HG03575 (cell line): Measurements from ENCODE around the gene CDC42BPA.
"Not testable (repeated sequence)": the region's sequence is repeated elsewhere in the genome, so short reads cannot be mapped to it uniquely, and the experiment has no call there.

Source experiments
- ATAC-seq: cut with Tn5 transposase; IDR thresholded peaks from one replicate; pipeline ENCODE4 v1.9.1; 2021; ENCODE audit not compliant: unreplicated experiment, insufficient number of reproducible peaks, low FRiP score; ENCODE audit errors: extremely low read depth

CDC42BPA gene

DNA sequence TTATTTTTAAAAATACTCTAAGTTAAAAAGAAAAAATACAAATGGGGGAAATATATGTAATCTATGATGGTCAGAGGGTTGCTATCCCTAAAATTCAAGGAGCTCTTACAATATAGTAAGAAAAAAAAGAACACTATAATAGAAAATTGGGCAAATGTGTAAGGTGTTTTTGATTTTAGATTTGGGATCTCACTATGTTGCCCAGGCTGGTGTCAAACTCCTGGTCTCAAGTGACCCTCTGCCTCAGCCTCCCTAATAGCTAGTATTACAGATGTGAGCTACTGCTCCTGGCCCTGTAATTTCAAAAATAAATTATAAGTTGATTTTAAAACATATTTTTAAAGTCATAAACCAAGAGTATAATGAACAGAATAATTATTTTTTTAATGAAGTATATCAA lies 45.9 kb downstream of the CDC42BPA start:
- no peak for ATAC-seq

DNA sequence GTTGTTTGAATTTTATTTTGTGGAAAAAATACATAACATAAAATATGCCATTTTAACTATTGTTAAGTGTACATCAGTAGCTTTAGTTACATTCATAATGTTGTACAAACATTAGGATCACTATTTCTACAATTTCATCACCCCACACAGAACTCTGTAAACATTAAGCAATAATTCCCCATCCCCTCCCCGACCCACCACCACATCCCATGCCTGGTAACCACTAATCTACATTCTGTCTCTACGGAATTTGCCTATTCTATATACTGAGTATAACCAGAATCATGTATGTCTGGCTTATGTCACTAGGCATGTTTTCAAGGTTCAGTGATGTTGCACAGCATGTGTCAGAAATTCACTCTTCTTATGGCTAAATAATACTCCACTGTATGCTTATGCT lies 47.7 kb downstream of the CDC42BPA start:
- no peak for ATAC-seq

DNA sequence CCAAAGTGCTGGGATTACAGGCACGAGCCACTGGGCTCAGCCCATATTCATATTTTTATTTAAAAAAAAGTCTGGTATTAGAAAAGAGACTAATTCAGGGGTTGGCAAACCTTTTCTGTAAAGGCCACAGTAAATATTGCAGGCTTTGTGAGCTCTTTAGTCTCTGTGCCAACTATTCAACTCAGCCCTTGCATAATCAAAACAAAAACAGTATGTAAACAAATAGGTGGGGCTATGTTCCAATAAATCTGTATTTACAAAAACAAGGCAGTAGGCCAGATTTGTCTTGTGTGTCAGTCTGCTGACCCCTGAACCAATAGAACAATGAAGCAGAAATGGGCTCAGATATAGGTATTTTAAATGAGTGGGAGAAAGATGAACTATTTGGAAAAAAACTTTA lies 49.3 kb downstream of the CDC42BPA start:
- no peak for ATAC-seq

DNA sequence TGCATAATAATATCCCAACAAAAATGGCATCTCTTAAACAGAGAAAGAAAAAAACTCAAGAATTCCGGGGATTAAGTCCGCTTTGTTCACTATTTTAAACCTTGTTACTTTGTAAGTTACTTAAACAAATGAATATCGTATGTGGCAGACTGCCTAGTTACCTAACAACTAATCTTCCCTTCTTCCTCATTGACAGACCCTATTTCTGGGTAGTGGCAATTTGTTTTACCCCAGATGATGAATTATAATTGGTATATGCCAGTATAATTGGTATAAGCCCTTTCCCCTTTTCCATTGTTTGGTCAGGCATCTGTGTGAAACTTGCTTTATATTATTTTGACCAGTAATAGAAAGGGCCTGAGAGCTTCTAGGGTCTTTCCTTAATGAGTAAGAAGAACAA lies 52.4 kb downstream of the CDC42BPA start:
- no peak for ATAC-seq

DNA sequence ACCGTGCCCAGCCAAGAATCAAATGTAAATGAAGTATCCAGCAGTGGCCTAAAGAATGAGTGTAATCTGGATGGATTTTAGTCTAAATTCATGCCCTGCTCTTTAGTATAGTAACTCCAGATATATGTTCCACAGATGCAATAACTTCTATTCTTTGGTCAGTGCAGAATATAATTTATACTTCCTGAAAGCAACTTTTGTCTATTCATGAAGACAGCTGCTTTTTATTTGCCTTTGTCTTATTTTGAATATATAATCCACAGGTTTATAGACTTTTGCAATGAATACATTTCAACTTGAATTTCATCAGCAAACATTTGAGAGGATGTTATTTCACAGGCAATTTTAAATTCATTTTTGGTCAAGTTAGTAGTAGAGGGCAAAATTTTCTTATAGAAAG lies 54.4 kb downstream of the CDC42BPA start:
- no peak for ATAC-seq

DNA sequence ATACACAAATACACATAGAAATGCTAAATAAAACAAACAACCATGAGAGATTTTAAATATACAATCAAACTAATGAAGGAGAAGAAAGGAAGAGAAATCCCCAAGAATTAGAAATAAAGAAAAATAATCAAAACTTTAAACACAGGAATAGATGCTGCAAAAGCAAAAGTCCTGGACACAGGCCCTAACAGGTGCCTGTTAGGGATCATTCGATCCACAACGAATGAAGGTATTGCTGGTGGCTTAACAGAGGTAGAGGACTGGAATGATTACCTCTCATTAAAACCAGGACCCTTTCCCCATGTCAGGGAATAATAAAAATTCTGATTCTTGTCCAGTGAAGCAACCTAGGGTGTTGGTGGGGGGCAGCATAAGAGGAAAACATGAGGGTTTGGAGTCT lies 56.8 kb downstream of the CDC42BPA start:
- ATAC-seq = no peak

DNA sequence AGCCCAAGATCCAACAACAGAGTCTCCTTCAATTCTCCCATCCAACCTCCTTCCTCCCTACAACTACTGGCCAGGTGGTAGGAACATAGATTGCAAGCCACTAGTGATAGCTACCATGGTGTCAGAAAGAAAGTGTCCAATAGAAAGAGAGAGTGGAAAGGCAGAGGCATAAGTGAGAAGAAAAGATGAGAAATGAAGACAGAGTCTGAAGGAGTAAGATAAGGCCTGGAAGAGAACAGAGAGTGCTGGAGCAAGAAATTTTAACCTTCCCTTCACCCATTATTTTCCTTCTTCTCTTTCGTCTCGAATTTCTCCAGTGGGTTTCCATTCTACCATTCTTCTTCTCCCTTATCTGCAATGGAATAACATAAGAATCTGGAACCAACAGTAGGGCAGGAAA lies 57.9 kb downstream of the CDC42BPA start:
- ATAC-seq = no peak

DNA sequence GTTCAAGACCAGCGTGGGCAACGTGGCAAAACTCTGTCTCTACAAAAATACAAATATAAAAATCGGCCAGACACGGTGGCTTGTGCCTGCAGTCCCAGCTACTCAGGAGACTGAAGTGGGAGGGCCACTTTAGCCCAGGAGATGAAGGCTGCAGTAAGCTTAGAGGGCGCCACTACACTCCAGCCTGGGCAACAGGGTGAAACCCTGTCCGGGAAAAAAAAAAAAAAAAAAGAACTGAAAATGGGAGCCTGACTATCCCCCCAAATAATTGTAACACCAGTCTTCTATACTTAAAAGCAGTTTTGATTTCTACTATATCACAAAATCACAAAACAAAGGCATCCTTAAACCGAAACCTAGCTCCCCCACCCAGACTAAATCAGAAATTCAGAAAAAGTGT lies 60.3 kb downstream of the CDC42BPA start:
- no peak for ATAC-seq

DNA sequence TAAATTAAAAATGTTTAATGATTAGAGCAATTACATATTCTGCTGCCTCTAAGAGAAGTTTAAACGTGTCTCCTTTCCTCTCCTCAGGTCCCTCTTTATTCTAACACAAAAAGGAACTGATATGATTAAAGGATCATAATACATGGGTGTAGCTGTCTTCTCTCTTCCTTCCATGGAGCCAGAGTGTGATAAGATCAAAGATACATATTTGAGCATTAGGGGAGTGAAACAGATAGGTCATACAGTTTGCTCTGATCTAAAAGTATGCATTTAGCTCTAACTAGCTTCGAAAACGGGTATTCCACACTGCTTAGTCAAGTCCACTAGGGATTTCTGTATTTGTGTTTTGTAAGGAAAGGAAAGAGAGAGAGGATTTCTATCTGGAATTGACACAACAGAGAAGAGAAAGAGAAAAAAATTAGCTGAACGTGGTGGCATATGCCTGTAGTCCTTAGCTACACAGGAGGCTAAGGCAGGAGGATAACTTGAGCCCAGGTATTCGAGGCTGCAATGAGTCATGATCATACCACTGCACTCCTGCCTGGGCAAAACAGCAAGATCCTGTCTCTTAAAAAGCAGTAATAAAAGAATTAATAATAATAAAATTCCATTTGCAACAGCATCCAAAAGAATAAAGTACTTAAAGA lies 63.1 kb downstream of the CDC42BPA start:
- no peak for ATAC-seq

DNA sequence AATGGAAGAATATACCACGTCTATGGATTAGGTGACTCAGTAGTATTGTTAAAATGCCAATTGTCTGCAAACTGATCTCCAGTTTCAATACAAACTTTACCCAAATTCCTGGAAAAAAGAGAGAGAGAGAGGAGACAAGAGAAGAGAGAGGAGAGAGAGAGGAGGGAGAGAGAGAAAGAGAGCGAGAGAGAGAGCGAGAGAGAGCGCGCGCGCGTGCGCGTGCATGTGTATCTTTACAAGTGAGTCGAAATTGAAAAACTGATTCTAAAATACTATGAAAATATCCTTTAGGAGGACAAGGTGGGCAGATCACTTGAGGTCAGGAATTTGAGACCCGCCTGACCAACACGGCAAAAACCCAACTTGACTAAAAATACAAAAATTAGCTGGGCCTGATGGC lies 65.2 kb downstream of the CDC42BPA start:
- ATAC-seq = no peak

DNA sequence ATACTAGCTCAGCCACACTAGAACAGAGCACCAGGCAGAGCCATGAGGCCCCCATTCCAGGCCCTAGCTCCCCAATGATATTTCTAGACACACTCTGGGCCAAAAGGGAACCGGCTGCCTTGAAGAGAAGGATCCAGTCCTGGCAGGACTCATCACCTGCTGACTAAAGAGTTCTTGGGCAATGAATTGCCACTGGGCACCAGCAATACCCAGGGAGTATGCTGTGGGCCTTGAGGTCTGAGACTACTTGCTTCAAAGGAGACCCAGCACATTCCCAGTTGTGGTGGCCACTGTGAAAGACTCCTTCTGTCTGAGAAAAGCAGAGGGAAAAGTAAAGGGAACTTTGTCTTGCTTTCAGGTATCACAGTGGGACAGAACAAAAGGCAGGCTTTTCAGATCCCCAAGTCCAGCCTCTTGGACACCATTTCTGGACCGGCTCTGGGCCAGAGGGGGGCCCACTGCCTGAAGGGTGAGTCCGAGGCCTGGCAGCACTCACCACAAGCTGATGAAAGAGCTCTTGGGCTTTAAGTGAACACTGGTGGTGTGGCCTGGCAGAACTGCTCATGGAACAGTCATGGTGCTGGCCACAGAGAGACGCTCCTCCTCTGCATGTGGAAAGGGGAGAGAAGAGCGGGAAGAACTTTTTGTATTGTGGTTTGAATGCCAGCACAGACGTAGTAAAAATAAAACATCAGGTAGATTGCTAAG lies 72.5 kb downstream of the CDC42BPA start:
- no peak for ATAC-seq

DNA sequence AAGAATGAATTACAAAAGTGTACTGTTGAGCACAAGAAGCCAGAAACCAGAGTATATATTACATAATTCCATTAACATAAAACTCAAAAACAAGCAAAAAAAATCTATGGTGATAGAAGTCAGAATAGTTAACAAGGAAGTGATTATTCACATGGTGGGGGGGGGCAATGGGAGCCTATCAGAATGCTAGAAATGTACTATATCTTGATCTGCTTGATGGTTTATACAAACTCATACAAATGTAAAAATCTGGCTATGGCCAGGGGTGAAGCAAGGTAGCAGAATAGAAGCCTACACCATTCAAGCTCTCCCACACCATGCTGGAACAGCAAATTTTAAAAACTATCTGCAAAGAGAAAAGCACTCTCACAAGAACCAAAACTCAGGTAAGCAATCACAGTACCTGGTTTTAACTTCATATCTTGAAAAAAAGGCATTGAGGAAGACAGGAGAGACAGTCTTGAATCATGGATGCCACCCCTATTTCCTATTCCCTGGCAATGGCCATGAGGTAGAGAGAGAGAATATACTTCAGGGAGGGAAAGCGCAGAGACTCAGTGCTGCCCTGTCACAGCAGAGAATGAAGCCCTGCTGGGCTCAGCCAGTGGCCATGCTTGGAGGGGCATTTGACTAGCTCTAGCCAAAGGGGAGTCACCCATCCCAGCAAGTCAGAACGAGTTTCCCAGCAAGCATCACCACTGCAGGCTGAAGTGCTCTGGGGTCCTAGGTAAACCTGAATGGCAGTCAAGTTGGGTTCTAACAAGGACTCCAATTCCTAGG lies 73.8 kb downstream of the CDC42BPA start:
- no peak for ATAC-seq

DNA sequence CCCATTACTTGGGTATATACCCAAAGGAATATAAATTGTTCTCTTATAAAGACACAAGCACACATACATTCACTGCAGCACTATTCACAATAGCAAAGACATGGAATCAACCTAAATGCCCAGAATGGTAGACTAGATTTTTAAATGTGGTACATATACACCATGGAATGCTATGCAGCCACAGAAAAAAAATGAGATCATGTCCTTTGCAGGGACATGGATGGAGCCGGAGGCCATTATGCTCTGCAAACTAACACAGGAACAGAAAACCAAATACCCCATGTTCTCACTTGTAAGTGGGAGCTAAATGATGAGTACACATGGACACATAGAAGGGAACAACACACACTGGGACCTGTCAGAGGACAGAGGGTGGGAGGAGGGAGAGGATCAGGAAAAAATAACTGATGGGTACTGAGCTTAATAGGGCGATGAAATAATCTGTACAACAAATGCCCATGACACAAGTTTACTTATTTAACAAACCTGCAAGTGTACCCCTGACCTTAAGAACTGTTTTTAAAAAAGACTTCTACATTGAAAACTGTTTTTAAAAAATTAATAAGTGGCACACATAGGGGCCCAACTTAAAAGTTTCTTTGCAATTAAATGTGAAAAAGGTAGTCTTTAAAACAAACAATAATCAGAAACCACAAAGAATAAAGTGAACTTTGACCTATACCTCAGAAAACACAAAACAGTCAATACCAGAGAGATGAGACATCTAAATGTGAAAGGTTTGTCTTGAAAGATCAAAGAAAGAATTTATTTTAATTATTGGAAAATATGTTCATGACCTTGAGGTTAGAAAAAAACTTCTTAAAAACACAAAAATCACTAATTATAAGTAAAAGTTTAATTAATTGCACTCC lies 75.2 kb downstream of the CDC42BPA start:
- ATAC-seq = no peak

DNA sequence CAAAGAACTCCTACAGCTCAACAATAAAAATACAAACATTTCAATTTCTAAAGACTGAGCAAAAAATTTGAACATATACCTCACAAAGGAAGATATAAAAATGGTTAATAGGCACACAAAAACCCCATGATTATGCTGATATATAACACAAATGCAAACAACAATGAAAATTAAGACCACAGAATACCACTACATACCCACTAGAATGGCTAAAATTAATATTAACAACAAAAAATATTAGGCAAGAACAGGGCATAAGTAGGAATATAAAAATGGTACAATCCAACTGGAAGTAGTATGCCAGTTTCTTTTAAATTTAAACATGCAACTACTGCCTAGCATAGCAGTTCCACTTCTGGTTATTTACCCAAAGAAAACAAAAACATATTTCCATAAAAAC lies 77.3 kb downstream of the CDC42BPA start:
- ATAC-seq = no peak

DNA sequence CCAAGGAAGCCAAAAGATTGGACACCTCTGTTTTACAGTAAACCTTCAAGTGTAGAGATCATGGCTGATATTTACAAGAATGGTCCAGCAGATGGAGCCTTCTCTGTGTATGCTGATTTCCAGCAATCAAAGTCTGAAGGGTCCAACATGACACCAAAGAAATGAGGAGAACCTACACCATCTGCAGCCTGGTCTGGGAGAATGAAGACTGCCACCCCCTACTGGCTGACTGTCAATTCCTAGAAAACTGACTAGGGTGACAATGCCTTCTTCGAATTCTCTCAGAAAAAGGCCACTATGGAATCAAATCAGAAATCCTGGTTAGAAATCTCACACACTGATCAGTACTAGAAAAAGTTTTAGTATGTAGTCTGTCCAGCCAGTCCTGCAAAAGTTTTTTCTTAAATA lies 83.3 kb downstream of the CDC42BPA start:
- no peak for ATAC-seq

DNA sequence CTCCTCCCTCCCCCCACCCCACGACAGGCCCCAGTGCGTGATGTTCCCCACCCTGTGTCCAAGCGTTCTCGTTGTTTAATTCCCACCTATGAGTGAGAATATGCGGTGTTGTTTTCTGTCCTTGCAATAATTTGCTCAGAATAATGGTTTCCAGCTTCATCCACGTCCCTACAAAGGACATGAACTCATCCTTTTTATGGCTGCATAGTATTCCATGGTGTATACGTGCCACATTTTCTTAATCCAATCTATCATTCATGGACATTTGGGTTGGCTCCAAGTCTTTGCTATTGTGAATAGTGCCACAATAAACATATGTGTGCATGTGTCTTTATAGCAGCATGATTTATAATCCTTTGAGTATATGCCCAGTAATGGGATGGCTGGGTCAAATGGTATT lies 87.2 kb downstream of the CDC42BPA start:
- not testable (repeated sequence) for ATAC-seq

DNA sequence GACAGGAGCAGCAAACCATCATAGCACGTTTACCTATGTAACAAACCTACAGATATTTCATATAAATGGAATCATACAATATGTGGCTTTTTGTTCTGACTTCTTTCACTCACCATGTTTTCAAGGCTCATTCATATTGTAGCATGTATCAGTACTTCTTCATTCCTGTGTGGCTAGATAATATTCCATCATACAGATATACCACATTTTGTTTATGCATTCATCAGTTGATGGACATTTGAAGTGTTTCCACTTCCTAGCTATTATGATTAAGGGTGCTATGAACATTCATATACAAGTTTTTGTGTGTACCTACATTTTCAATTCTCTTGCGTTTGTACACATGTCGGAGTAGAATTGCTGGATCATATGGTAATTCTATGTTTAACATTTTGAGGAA lies 90.1 kb downstream of the CDC42BPA start:
- no peak for ATAC-seq

DNA sequence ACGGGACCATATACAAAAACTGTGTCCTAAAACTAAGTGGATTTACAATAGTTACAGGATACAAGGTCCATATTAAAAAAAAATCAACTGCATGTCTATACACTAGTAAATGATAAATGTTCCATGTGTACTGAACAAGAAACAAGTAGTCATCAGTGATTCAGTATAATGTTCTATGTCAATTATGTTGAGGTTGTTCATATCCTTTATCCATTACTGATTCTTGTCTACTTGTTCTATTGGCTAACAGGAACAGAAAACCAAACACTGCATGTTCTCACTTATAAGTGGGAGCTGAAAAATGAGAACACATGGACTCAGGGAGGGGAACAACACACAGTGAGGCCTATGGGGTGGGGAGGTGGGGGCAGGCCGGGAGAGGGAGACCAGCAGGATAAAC lies 90.5 kb downstream of the CDC42BPA start:
- ATAC-seq = no peak

DNA sequence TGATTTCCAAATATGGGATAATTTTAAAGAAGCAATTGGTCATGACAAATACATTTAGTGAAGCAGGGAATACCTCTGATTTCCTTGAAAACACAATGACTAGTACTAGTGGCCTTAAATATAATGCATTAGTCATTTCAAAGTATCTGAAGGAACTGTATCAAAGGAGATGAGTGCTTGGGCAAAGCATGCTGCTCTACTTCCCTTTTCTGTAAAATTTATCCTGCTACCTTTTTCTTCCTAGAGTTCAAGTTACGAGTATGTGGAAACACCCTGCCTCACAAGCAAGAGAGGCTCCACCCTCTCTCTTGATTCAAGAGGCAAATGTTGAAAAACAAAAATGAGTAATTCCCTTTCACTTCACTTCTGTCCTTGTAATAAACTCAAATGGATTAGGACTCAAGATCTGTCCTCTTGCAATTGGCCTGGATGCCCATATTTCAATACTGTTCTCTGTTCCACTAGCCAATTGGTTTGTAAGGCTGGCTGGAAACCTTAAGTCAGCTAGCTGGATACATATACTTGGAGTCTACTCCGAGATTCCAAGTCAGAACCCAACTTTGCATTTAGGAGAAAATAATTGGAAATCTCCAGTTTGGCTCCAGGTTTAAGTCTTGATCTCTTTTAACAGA lies 92.5 kb downstream of the CDC42BPA start:
- ATAC-seq = no peak
